Trophoblast cell (in vitro differentiated cells and primary cell): Measurements from ENCODE around the gene ADARB2.
"Not testable (repeated sequence)": the region's sequence is repeated elsewhere in the genome, so short reads cannot be mapped to it uniquely, and the experiment has no call there.

Experiments
- DNase-seq, 2 donors: peaks; one replicate each; pipeline ENCODE4 v3.0.0-alpha.2; 2016
- H2AFZ ChIP-seq: 2 replicates; pipeline ENCODE4 v1.6.1; 2013; ENCODE audit warnings: low read length, moderate library complexity, mild to moderate bottlenecking; ENCODE audit not compliant: insufficient read depth, poor library complexity
- H2AK5ac ChIP-seq: 2 replicates; pipeline ENCODE4 v1.6.1; 2013; ENCODE audit warnings: mild to moderate bottlenecking, low read length
- H2BK120ac ChIP-seq: 2 replicates; pipeline ENCODE4 v1.6.1; 2013; ENCODE audit warnings: low read length, mild to moderate bottlenecking, moderate library complexity; ENCODE audit not compliant: insufficient read depth, poor library complexity
- H2BK12ac ChIP-seq: 2 replicates; pipeline ENCODE4 v1.6.1; 2013; ENCODE audit warnings: mild to moderate bottlenecking, low read length, moderate library complexity
- H2BK5ac ChIP-seq: 2 replicates; pipeline ENCODE4 v1.6.1; 2013; ENCODE audit warnings: low read length, low read depth, moderate library complexity, mild to moderate bottlenecking; ENCODE audit not compliant: poor library complexity
- H3K14ac ChIP-seq: 2 replicates; pipeline ENCODE4 v1.6.1; 2013; ENCODE audit warnings: mild to moderate bottlenecking, low read length
- H3K18ac ChIP-seq: 2 replicates; pipeline ENCODE4 v1.6.1; 2013; ENCODE audit warnings: mild to moderate bottlenecking, low read length
- H3K23ac ChIP-seq: 2 replicates; pipeline ENCODE4 v1.6.1; 2013; ENCODE audit warnings: low read length
- H3K27ac ChIP-seq: 2 replicates; pipeline ENCODE4 v1.5.1; 2013; ENCODE audit warnings: low read depth, mild to moderate bottlenecking, inconsistent platforms, low read length, moderate library complexity
- H3K27me3 ChIP-seq: 2 replicates; pipeline ENCODE4 v1.6.1; 2013; ENCODE audit warnings: inconsistent platforms, mild to moderate bottlenecking, low read length, moderate library complexity; ENCODE audit not compliant: insufficient read depth
- H3K36me3 ChIP-seq, 2 experiments: 1 replicate in 1 of 2; 2 replicates in 1 of 2; pipeline ENCODE4 v1.6.1; 2013; ENCODE audit warnings: low read length in 2 of 2, mild to moderate bottlenecking in 2 of 2, moderate library complexity in 1 of 2; ENCODE audit not compliant: insufficient read depth in 2 of 2, control insufficient read depth in 1 of 2
- H3K4ac ChIP-seq: 2 replicates; pipeline ENCODE4 v1.6.1; 2013; ENCODE audit warnings: low read depth, mild to moderate bottlenecking, low read length, moderate library complexity
- H3K4me1 ChIP-seq, 2 experiments: 1 replicate in 1 of 2; 2 replicates in 1 of 2; pipeline ENCODE4 v1.6.1; 2013; ENCODE audit warnings: low read length in 2 of 2, mild to moderate bottlenecking in 2 of 2, moderate library complexity in 1 of 2; ENCODE audit not compliant: insufficient read depth in 2 of 2, control insufficient read depth in 1 of 2
- H3K4me2 ChIP-seq: 2 replicates; pipeline ENCODE4 v1.6.1; 2013; ENCODE audit warnings: inconsistent platforms, mild to moderate bottlenecking, low read length, moderate library complexity
- H3K4me3 ChIP-seq: 2 replicates; pipeline ENCODE4 v1.5.1; 2013; ENCODE audit warnings: mild to moderate bottlenecking, low read depth, low read length, inconsistent platforms
- H3K79me1 ChIP-seq: one replicate; pipeline ENCODE4 v1.6.1; 2013; ENCODE audit warnings: low read length
- H3K79me2 ChIP-seq: 2 replicates; pipeline ENCODE4 v1.6.1; 2013; ENCODE audit warnings: low read length, mild to moderate bottlenecking; ENCODE audit not compliant: control insufficient read depth, insufficient read depth, poor library complexity
- H3K9ac ChIP-seq: 2 replicates; pipeline ENCODE4 v1.6.1; 2013; ENCODE audit warnings: mild to moderate bottlenecking, low read length
- H3K9me3 ChIP-seq: 2 replicates; pipeline ENCODE4 v1.6.1; 2013; ENCODE audit warnings: low read depth, mild to moderate bottlenecking, control low read depth, inconsistent platforms, low read length; ENCODE audit not compliant: insufficient read depth
- H4K12ac ChIP-seq: 2 replicates; pipeline ENCODE4 v1.6.1; 2013; ENCODE audit warnings: low read depth, mild to moderate bottlenecking, low read length, moderate library complexity
- H4K8ac ChIP-seq: 2 replicates; pipeline ENCODE4 v1.6.1; 2013; ENCODE audit warnings: low read depth, mild to moderate bottlenecking, low read length, moderate library complexity
- H4K91ac ChIP-seq: one replicate; pipeline ENCODE4 v1.6.1; 2013; ENCODE audit warnings: low read depth, mild to moderate bottlenecking, low read length, moderate library complexity
- WGBS: extraction: QIAGEN DNeasy Blood & Tissue Kit; methylation state at CpG from one replicate; pipeline ENCODE4 v1.1.7; 2013; ENCODE audit warnings: missing lambda C conversion rate; ENCODE audit not compliant: insufficient read length, insufficient coverage; ENCODE audit errors: extremely low coverage; 5-methylcytosine and 5-hydroxymethylcytosine counted together

The ADARB2 gene

GRCh38 chr10:1398626-1399410 is 338.5 kb downstream of the ADARB2 start:
- Histone ChIP-seq H3K79me1 (peaks cover 3% of the 10 kb centered on the region), H3K4ac (no peak overlapping the region), H3K18ac (no peak overlapping the region), H3K36me3 (no peaks in the 10 kb centered on the region), H2BK5ac (no peak overlapping the region), H3K4me2 (no peak overlapping the region), H2AFZ (no peak overlapping the region), H2AK5ac (no peak overlapping the region), H4K8ac (no peak overlapping the region), H3K4me3 (no peak overlapping the region), H4K12ac (no peak overlapping the region), H4K91ac (no peak overlapping the region), H3K9ac (no peak overlapping the region), H3K27ac (no peak overlapping the region), H3K23ac (no peak overlapping the region), H3K14ac (no peak overlapping the region), H2BK12ac (no peak overlapping the region), H2BK120ac (no peak overlapping the region), H3K79me2 (no peaks in the 10 kb centered on the region), H3K4me1 (peaks cover 14 to 23% of the 10 kb centered on the region in 2 experiments), H3K9me3 (peaks cover 2% of the 10 kb centered on the region), H3K27me3 (no peaks in the 10 kb centered on the region)
- WGBS: no CpG with 5 or more reads among the region's 19 CpGs
- no peak for DNase-seq

- H3K4me2 ChIP-seq, H3K27ac ChIP-seq, H3K14ac ChIP-seq, H2AK5ac ChIP-seq, H2BK120ac ChIP-seq, DNase-seq, H2BK12ac ChIP-seq, H2AFZ ChIP-seq, H3K79me2 ChIP-seq, H3K79me1 ChIP-seq, H3K36me3 ChIP-seq, H4K12ac ChIP-seq, H3K9ac ChIP-seq, H4K91ac ChIP-seq, H3K23ac ChIP-seq, H3K9me3 ChIP-seq, H2BK5ac ChIP-seq, H3K18ac ChIP-seq, H4K8ac ChIP-seq, H3K4ac ChIP-seq, H3K27me3 ChIP-seq, H3K4me3 ChIP-seq: not testable (repeated sequence)
- H3K4me1 ChIP-seq: peaks cover 14 to 23% of the 10 kb centered on the region in 2 experiments
- no CpG with 5 or more reads among the region's 15 CpGs for WGBS
These were observed 339.2 kb downstream of the ADARB2 start for GRCh38 chr10:1398116-1398515.

GRCh38 chr10:1396297-1396635 is 341.1 kb downstream of the ADARB2 start:
- Histone ChIP-seq H4K8ac (no peak overlapping the region), H3K36me3 (no peaks in the 10 kb centered on the region), H4K12ac (no peak overlapping the region), H3K79me1 (peaks cover 3% of the 10 kb centered on the region), H2AK5ac (no peak overlapping the region), H2BK5ac (no peak overlapping the region), H2BK12ac (no peak overlapping the region), H4K91ac (no peak overlapping the region), H3K4me3 (no peak overlapping the region), H3K9me3 (peaks cover 2% of the 10 kb centered on the region), H2BK120ac (no peak overlapping the region), H3K23ac (no peak overlapping the region), H3K14ac (no peak overlapping the region), H3K79me2 (no peaks in the 10 kb centered on the region), H3K27me3 (no peaks in the 10 kb centered on the region), H3K4me1 (peaks cover 7 to 13% of the 10 kb centered on the region in 2 experiments), H3K9ac (no peak overlapping the region), H3K4me2 (no peak overlapping the region), H3K4ac (no peak overlapping the region), H2AFZ (no peak overlapping the region), H3K18ac (no peak overlapping the region), H3K27ac (no peak overlapping the region)
- WGBS: no CpG with 5 or more reads among the region's 20 CpGs
- DNase-seq: no peak

- Histone ChIP-seq H3K36me3 (no peaks in the 10 kb centered on the region), H3K14ac (no peak overlapping the region), H3K27ac (no peak overlapping the region), H4K12ac (no peak overlapping the region), H2AK5ac (no peak overlapping the region), H3K79me1 (peaks cover 3% of the 10 kb centered on the region), H3K4me1 (peaks cover 7 to 9% of the 10 kb centered on the region in 2 experiments), H2BK120ac (no peak overlapping the region), H3K27me3 (no peaks in the 10 kb centered on the region), H3K4me3 (no peak overlapping the region), H2BK12ac (no peak overlapping the region), H4K8ac (no peak overlapping the region), H2BK5ac (no peak overlapping the region), H3K23ac (no peak overlapping the region), H3K9me3 (peaks cover 2% of the 10 kb centered on the region), H2AFZ (no peak overlapping the region), H3K9ac (no peak overlapping the region), H4K91ac (no peak overlapping the region), H3K79me2 (no peaks in the 10 kb centered on the region), H3K4me2 (no peak overlapping the region), H3K4ac (no peak overlapping the region), H3K18ac (no peak overlapping the region)
- no CpG with 5 or more reads among the region's 33 CpGs for WGBS
- DNase-seq: no peak
These were observed 341.6 kb downstream of the ADARB2 start for GRCh38 chr10:1395481-1396296.
